ENCODE measurements around the gene NTSR2. TPM values are rescaled to one million over a fixed set of nuclear protein-coding genes. Genes with fewer than 3 reads are reported as not detected.

Gene NTSR2
- total RNA-seq, 1 donor from 2014 or later: not detected

DNA sequence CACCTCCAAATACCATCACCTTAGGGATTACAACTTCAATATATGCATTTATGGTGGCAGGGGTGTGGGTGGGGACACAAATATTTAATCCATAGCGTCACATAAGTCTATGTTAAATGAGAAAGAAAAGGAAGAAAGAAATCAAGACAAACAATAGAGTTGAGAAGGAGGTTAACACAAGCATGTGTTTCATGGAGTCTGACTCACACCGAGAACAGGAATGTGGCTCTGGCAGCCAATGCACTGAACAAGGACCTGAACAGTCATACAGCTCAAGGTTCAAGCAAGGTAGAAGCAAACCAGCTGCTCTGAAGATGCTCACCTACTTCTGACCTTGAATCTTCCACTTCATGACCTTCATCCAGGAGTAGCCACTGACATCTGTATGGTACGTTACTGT, 40.2 kb upstream of the NTSR2 start:
- peaks cover 18% of the 10 kb centered on the region for H3K27me3 Mint-ChIP-seq (ENCODE audit: low read depth, unreplicated experiment)
- H3K36me3 Mint-ChIP-seq (ENCODE audit: low read depth, unreplicated experiment): peaks cover 5% of the 10 kb centered on the region
- Histone ChIP-seq H3K4me2 (ENCODE audit: low read length) (peak overlapping the region; percentile 24), H3K4me1 (ENCODE audit: insufficient read depth, low read length) (peaks cover 14% of the 10 kb centered on the region), H3K27ac (ENCODE audit: low read depth, low read length) (peak overlapping the region; percentile 11), H2AFZ (ENCODE audit: low read depth, low read length) (no peak overlapping the region), H3K27me3 (ENCODE audit: insufficient read depth, low read length) (no peaks in the 10 kb centered on the region), H3K9me3 (ENCODE audit: insufficient read depth, low read depth, low read length) (no peaks in the 10 kb centered on the region), H3K4me3 (ENCODE audit: insufficient read depth, low read depth, low read length) (no peak overlapping the region), H3K36me3 (ENCODE audit: insufficient read depth, low read length) (no peaks in the 10 kb centered on the region), H3K9ac (ENCODE audit: low read length) (no peak overlapping the region), H3K79me2 (ENCODE audit: insufficient read depth, low read length) (no peaks in the 10 kb centered on the region), H4K20me1 (ENCODE audit: insufficient read depth, low read length) (no peaks in the 10 kb centered on the region)
- TF ChIP-seq EZH2 (IDR thresholded peaks at IDR 0.05; ENCODE audit: insufficient read depth, low read length): no peak
- TF ChIP-seq, protein P1, sequence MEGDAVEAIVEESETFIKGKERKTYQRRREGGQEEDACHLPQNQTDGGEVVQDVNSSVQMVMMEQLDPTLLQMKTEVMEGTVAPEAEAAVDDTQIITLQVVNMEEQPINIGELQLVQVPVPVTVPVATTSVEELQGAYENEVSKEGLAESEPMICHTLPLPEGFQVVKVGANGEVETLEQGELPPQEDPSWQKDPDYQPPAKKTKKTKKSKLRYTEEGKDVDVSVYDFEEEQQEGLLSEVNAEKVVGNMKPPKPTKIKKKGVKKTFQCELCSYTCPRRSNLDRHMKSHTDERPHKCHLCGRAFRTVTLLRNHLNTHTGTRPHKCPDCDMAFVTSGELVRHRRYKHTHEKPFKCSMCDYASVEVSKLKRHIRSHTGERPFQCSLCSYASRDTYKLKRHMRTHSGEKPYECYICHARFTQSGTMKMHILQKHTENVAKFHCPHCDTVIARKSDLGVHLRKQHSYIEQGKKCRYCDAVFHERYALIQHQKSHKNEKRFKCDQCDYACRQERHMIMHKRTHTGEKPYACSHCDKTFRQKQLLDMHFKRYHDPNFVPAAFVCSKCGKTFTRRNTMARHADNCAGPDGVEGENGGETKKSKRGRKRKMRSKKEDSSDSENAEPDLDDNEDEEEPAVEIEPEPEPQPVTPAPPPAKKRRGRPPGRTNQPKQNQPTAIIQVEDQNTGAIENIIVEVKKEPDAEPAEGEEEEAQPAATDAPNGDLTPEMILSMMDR (IDR thresholded peaks at IDR 0.05; ENCODE audit: insufficient read depth, low read depth, low read length): no peak
- FAIRE-seq: peak; percentile 50
- H3K9me3 Mint-ChIP-seq (ENCODE audit: unreplicated experiment): peaks cover 16% of the 10 kb centered on the region
- peak; percentile 92 for DNase-seq (ENCODE audit: low read depth)
- no peak overlapping the region for H3K4me3 Mint-ChIP-seq (ENCODE audit: unreplicated experiment)
- H3K27ac Mint-ChIP-seq (ENCODE audit: unreplicated experiment): no peak overlapping the region
- H3K4me1 Mint-ChIP-seq (ENCODE audit: low read depth, unreplicated experiment): peaks cover 6% of the 10 kb centered on the region

DNA sequence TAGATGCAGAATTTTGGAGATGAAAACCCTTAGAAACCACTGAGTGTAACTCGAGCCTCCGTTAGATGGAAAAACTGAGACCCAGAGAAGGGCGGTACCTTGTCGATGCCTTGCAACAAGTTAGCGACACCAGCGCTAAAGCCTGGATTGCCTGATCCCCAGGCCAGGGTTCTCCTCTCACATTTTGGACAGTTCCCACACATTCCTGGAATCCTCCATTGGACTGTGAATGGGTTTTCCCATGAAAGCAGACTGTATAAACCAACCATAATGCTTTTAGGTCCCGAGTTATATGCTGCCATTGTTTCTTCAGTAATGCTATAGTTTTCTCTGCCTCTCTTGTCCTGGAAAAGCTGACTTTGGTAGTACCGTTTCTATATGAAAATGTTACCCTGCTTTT, 39.3 kb upstream of the NTSR2 start:
- H3K4me1 Mint-ChIP-seq (ENCODE audit: low read depth, unreplicated experiment): peaks cover 6% of the 10 kb centered on the region
- H3K27me3 ChIP-seq (ENCODE audit: insufficient read depth, low read length): no peaks in the 10 kb centered on the region
- H3K9ac ChIP-seq (ENCODE audit: low read length): no peak overlapping the region
- FAIRE-seq (no peak), DNase-seq (ENCODE audit: low read depth) (no peak)
- peaks cover 17% of the 10 kb centered on the region for H3K9me3 Mint-ChIP-seq (ENCODE audit: unreplicated experiment)
- no peak overlapping the region for H3K4me3 Mint-ChIP-seq (ENCODE audit: unreplicated experiment)
- H3K27ac Mint-ChIP-seq (ENCODE audit: unreplicated experiment): no peak overlapping the region
- peaks cover 5% of the 10 kb centered on the region for H3K36me3 Mint-ChIP-seq (ENCODE audit: low read depth, unreplicated experiment)
- H3K79me2 ChIP-seq (ENCODE audit: insufficient read depth, low read length): no peaks in the 10 kb centered on the region
- H3K4me3 ChIP-seq (ENCODE audit: insufficient read depth, low read depth, low read length): no peak overlapping the region
- H4K20me1 ChIP-seq (ENCODE audit: insufficient read depth, low read length): no peaks in the 10 kb centered on the region
- H2AFZ ChIP-seq (ENCODE audit: low read depth, low read length): no peak overlapping the region
- peaks cover 12% of the 10 kb centered on the region for H3K27me3 Mint-ChIP-seq (ENCODE audit: low read depth, unreplicated experiment)
- H3K36me3 ChIP-seq (ENCODE audit: insufficient read depth, low read length): no peaks in the 10 kb centered on the region
- H3K4me1 ChIP-seq (ENCODE audit: insufficient read depth, low read length): peaks cover 14% of the 10 kb centered on the region
- no peak overlapping the region for H3K4me2 ChIP-seq (ENCODE audit: low read length)
- no peaks in the 10 kb centered on the region for H3K9me3 ChIP-seq (ENCODE audit: insufficient read depth, low read depth, low read length)
- TF ChIP-seq, protein P1 (IDR thresholded peaks at IDR 0.05; ENCODE audit: insufficient read depth, low read depth, low read length): no peak
- TF ChIP-seq EZH2 (IDR thresholded peaks at IDR 0.05; ENCODE audit: insufficient read depth, low read length): no peak
- H3K27ac ChIP-seq (ENCODE audit: low read depth, low read length): no peak overlapping the region

- no peak overlapping the region for H3K4me2 ChIP-seq (ENCODE audit: low read length)
- TF ChIP-seq, protein P1 (IDR thresholded peaks at IDR 0.05; ENCODE audit: insufficient read depth, low read depth, low read length): no peak
- no peak for TF ChIP-seq EZH2 (IDR thresholded peaks at IDR 0.05; ENCODE audit: insufficient read depth, low read length)
- H3K4me1 ChIP-seq (ENCODE audit: insufficient read depth, low read length): peaks cover 18% of the 10 kb centered on the region
- H4K20me1 ChIP-seq (ENCODE audit: insufficient read depth, low read length): no peaks in the 10 kb centered on the region
- no peak overlapping the region for H3K9ac ChIP-seq (ENCODE audit: low read length)
- H3K27ac ChIP-seq (ENCODE audit: low read depth, low read length): no peak overlapping the region
- H3K4me1 Mint-ChIP-seq (ENCODE audit: low read depth, unreplicated experiment): peaks cover 8% of the 10 kb centered on the region
- no peak overlapping the region for H3K27ac Mint-ChIP-seq (ENCODE audit: unreplicated experiment)
- no peak for DNase-seq (ENCODE audit: low read depth)
- no peak overlapping the region for H2AFZ ChIP-seq (ENCODE audit: low read depth, low read length)
- H3K9me3 Mint-ChIP-seq (ENCODE audit: unreplicated experiment): peaks cover 17% of the 10 kb centered on the region
- H3K36me3 ChIP-seq (ENCODE audit: insufficient read depth, low read length): no peaks in the 10 kb centered on the region
- H3K27me3 Mint-ChIP-seq (ENCODE audit: low read depth, unreplicated experiment): peaks cover 11% of the 10 kb centered on the region
- no peaks in the 10 kb centered on the region for H3K9me3 ChIP-seq (ENCODE audit: insufficient read depth, low read depth, low read length)
- no peaks in the 10 kb centered on the region for H3K79me2 ChIP-seq (ENCODE audit: insufficient read depth, low read length)
- no peaks in the 10 kb centered on the region for H3K27me3 ChIP-seq (ENCODE audit: insufficient read depth, low read length)
- no peak overlapping the region for H3K4me3 ChIP-seq (ENCODE audit: insufficient read depth, low read depth, low read length)
- no peak overlapping the region for H3K4me3 Mint-ChIP-seq (ENCODE audit: unreplicated experiment)
- no peak for FAIRE-seq
- H3K36me3 Mint-ChIP-seq (ENCODE audit: low read depth, unreplicated experiment): peaks cover 5% of the 10 kb centered on the region
Observed at GRCh38 chr2:11708106-11708505, 38.1 kb upstream of the NTSR2 start.
